ENCODE measurements around the gene COX8A. TPM values are rescaled to one million over a fixed set of nuclear protein-coding genes. Genes with fewer than 3 reads are reported as not detected.

Gene COX8A
- total RNA-seq, 4 donors from 2014 or later: 41.0 to 359 (median 139) TPM

DNA sequence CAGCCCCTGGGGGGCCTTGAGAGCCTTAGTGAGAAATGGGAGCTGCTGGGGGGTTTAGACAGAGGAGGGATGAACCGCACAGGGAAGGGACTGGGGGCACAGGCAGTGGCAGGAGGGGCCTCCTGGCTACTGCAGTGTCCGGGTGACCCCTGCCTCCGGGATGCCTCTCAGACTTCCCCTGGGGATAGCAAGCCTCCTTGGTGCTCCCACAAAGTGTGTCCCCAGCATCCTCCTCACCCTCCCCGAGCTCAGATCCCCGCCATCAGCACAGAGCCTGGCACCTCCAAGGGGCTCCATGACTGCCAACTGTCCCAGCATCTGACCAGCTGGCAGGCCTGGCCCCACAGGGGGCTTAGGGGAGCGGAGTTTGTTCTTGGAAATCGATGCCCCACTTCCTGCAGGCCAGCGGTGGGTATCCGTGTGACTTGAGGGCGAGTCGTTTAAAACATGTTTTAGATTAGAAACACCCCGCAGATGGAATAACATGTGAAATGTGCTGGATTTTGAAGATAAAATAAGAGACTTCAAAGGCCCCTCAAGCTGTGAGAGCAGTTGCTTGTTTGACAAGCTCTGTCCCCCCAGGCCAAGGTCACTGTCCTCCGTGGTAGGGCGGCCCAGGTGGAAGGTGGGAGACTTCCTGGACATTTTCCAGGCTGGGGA lies 47.8 kb downstream of the COX8A start:
- Histone ChIP-seq H3K27ac (no peak overlapping the region), H3K9me3 (no peaks in the 10 kb centered on the region), H3K4me3 (no peak overlapping the region), H3K4me1 (no peaks in the 10 kb centered on the region), H3K27me3 (no peaks in the 10 kb centered on the region), H3K36me3 (no peaks in the 10 kb centered on the region)
- no peak for DNase-seq
- intact Hi-C loops (cut with DNase I; ENCODE audit: low total_unique reads): no loop called here
- TF ChIP-seq, protein P1, sequence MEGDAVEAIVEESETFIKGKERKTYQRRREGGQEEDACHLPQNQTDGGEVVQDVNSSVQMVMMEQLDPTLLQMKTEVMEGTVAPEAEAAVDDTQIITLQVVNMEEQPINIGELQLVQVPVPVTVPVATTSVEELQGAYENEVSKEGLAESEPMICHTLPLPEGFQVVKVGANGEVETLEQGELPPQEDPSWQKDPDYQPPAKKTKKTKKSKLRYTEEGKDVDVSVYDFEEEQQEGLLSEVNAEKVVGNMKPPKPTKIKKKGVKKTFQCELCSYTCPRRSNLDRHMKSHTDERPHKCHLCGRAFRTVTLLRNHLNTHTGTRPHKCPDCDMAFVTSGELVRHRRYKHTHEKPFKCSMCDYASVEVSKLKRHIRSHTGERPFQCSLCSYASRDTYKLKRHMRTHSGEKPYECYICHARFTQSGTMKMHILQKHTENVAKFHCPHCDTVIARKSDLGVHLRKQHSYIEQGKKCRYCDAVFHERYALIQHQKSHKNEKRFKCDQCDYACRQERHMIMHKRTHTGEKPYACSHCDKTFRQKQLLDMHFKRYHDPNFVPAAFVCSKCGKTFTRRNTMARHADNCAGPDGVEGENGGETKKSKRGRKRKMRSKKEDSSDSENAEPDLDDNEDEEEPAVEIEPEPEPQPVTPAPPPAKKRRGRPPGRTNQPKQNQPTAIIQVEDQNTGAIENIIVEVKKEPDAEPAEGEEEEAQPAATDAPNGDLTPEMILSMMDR (IDR thresholded peaks at IDR 0.05): no peak
- TF ChIP-seq POLR2A (IDR thresholded peaks at IDR 0.05): no peak

DNA sequence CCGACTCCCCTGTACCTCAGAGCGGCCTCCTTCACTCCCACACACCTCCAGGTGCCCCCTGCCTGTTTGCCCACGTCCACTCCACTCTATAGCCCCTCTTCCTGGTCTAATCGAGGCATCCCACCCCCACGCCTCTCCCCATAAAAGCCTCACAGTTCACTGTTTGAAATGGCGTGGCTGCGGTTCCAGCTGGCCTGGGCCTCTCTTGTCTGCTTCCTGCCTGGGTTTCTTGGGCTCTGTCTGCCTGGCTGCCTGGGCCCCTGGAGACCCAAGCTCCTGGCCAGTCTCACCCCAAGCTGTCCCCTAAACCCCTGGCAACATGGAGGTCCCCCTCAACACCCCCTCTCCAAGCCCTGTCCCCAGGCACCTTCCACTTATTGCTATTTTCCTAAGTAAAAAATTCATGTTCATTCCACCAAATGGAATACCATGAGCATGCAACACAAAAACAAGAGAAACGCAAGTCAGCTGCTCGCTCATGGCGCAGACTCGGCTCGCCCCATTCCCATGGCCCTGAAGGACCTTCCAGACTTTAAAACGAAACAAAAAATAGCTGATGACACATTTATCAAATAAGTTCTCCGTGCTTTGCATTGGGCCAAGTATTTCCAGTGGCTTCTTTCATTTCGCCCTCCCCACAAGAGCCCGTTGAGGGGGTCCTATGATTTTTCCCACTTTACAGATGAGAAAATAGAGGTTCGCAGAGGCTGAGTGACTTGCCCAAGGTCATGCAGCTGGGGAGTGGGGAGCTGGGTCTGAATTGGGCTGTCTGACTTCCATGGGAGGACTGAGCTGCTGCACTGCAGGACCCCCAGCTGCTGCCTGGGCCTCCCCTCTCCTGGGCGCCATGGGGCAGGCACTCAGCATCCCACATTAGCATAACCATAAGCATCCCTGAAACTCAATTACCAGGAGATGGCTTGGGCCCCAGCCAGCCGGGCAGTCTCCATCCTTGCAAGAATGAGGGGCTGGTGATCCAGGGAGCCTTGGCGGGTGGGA lies 49.6 kb downstream of the COX8A start:
- DNase-seq: no peak
- H3K27ac ChIP-seq: no peak overlapping the region
- intact Hi-C loops (cut with DNase I; ENCODE audit: low total_unique reads): no loop called here

DNA sequence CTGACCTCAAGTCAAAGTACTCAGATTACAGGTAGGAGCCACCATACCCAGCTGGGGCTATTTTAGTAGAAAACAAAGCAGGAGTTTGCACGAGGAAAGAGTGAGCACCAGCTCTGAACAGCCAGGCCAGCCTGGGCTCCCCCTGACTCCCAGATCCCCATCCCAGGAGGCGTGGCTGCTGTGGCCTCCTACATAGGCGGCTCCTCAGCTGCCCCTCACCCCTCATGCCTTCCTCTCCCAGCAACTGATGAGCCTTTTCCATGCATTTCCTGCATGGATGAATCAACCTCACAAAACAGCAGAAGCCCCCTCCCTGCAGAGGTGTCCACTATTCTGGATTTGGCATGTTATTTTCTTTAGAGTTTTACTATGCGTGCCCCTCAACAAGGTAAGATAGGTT lies 50.8 kb downstream of the COX8A start:
- Histone ChIP-seq H3K36me3 (no peaks in the 10 kb centered on the region), H3K4me1 (no peaks in the 10 kb centered on the region), H3K27me3 (no peaks in the 10 kb centered on the region), H3K9me3 (no peaks in the 10 kb centered on the region), H3K27ac (no peak overlapping the region), H3K4me3 (no peak overlapping the region)
- DNase-seq: no peak
- TF ChIP-seq, protein P1 (IDR thresholded peaks at IDR 0.05): no peak
- TF ChIP-seq POLR2A (IDR thresholded peaks at IDR 0.05): no peak
- intact Hi-C loops (cut with DNase I; ENCODE audit: low total_unique reads): no loop called here

More for the DNA sequence above, 49.6 kb downstream of the COX8A start:
- Histone ChIP-seq H3K36me3 (no peaks in the 10 kb centered on the region), H3K9me3 (no peaks in the 10 kb centered on the region), H3K4me3 (no peak overlapping the region), H3K27me3 (no peaks in the 10 kb centered on the region), H3K4me1 (no peaks in the 10 kb centered on the region)
- TF ChIP-seq POLR2A (IDR thresholded peaks at IDR 0.05): no peak
- TF ChIP-seq, protein P1 (IDR thresholded peaks at IDR 0.05): no peak

Small RNA genes within 50 kb of the gene (small RNA-seq; reads per million reads assigned to genes)
- not detected for gene RNU6-45P

Other genes with a start within 250 kb of the COX8A start
- gene ZFTA, start 205.8 kb upstream of the COX8A start, total RNA-seq: 10 to 100 TPM; 19.7 to 61.5 (median 48.4) TPM
- 10 to 100 TPM in 2 of 4 donors, 1 to 10 TPM in 2; 1.3 to 28.7 (median 10.6) TPM for gene SPINDOC, start 161.2 kb upstream of the COX8A start, total RNA-seq
- gene MARK2, start 135.5 kb upstream of the COX8A start, total RNA-seq: 10 to 100 TPM in 3 of 4 donors, 1 to 10 TPM in 1; 6.9 to 36.5 (median 17.7) TPM
- gene RCOR2, start 57.5 kb upstream of the COX8A start, total RNA-seq: 10 to 100 TPM in 1 of 4 donors, 1 to 10 TPM in 1, not detected in 2; 5.8 to 11.8 TPM
- 10 to 100 TPM in 2 of 4 donors, 1 to 10 TPM in 2; 2.1 to 17.8 (median 9.2) TPM for gene NAA40, start 35.6 kb upstream of the COX8A start, total RNA-seq
- 10 to 100 TPM; 29.5 to 54.6 (median 45.8) TPM for gene OTUB1, start 11.8 kb downstream of the COX8A start, total RNA-seq
- 1 to 10 TPM in 2 of 4 donors, under 1 TPM in 1, not detected in 1; 0.26 to 7.3 (median 1.9) TPM for gene FLRT1, start 61.3 kb downstream of the COX8A start, total RNA-seq
- gene MACROD1, start 191.5 kb downstream of the COX8A start, total RNA-seq: 10 to 100 TPM in 1 of 4 donors, 1 to 10 TPM in 3; 1.8 to 27.1 (median 6.6) TPM
- gene STIP1, start 211.6 kb downstream of the COX8A start, total RNA-seq: 100 to 1,000 TPM in 1 of 4 donors, 10 to 100 TPM in 3; 20.9 to 101 (median 83.8) TPM
- 10 to 100 TPM in 2 of 4 donors, 1 to 10 TPM in 2; 3.1 to 50.3 (median 9.3) TPM for gene FERMT3, start 232.1 kb downstream of the COX8A start, total RNA-seq

Data from uterus (tissue), 4 donors.